DOHH2 (cell line): ENCODE data around the gene RASSF3.

Experiments used
- H3F3A ChIP-seq: fragments of 200-600 bp; sonication (generic), shearing (Covaris generic); 2 replicates; pipeline ENCODE4 v1.6.0; 2016; ENCODE audit warnings: antibody characterized with exemption, mild to moderate bottlenecking; ENCODE audit not compliant: control insufficient read depth, insufficient read depth
- H3K27ac ChIP-seq: fragments of 200-600 bp; sonication (generic); 2 replicates; pipeline ENCODE4 v1.5.1; 2014; ENCODE audit warnings: low read depth, mild to moderate bottlenecking, low read length, moderate library complexity
- H3K27me3 ChIP-seq: fragments of 200-600 bp; sonication (generic); 2 replicates; pipeline ENCODE4 v1.6.1; 2014; ENCODE audit warnings: mild to moderate bottlenecking, low read length, mixed read lengths; ENCODE audit not compliant: control insufficient read depth
- H3K36me3 ChIP-seq: fragments of 200-600 bp; sonication (generic); 2 replicates; pipeline ENCODE4 v1.6.1; 2014; ENCODE audit warnings: mild to moderate bottlenecking, low read length, moderate library complexity, mixed read lengths; ENCODE audit not compliant: control insufficient read depth
- H3K4me1 ChIP-seq: fragments of 200-600 bp; sonication (generic); 2 replicates; pipeline ENCODE4 v1.6.1; 2014; ENCODE audit warnings: mild to moderate bottlenecking, low read length, mixed read lengths; ENCODE audit not compliant: control insufficient read depth
- H3K4me2 ChIP-seq: fragments of 200-600 bp; sonication (generic); 2 replicates; pipeline ENCODE4 v1.6.0; 2014; ENCODE audit warnings: mild to moderate bottlenecking, low read length, moderate library complexity
- H3K4me3 ChIP-seq: fragments of 200-600 bp; sonication (generic); 2 replicates; pipeline ENCODE4 v1.5.1; 2014; ENCODE audit warnings: mild to moderate bottlenecking, low read length, mixed read lengths
- H3K79me2 ChIP-seq: fragments of 200-600 bp; sonication (generic); 2 replicates; pipeline ENCODE4 v1.6.1; 2014; ENCODE audit warnings: mild to moderate bottlenecking, low read length, mixed read lengths; ENCODE audit not compliant: control insufficient read depth
- H3K9me2 ChIP-seq: fragments of 200-600 bp; sonication (generic); replicated peaks from 2 replicates; pipeline ENCODE4 v1.6.1; 2014; ENCODE audit warnings: mild to moderate bottlenecking, low read length, mixed read lengths; ENCODE audit not compliant: control insufficient read depth
- H3K9me3 ChIP-seq: fragments of 200-600 bp; sonication (generic); 2 replicates; pipeline ENCODE4 v1.6.1; 2014; ENCODE audit warnings: antibody characterized with exemption, low read length, mixed read lengths; ENCODE audit not compliant: control insufficient read depth, insufficient read depth
- H4K20me1 ChIP-seq: fragments of 200-600 bp; sonication (generic); 2 replicates; pipeline ENCODE4 v1.6.0; 2014; ENCODE audit warnings: low read depth, mild to moderate bottlenecking, antibody characterized with exemption, low read length, moderate library complexity; ENCODE audit not compliant: control insufficient read depth, insufficient read depth
- CTCF ChIP-seq: fragments of 200-600 bp; sonication (generic); IDR thresholded peaks from one replicate; pipeline ENCODE4 v1.5.1; 2014; ENCODE audit warnings: antibody characterized with exemption, mild to moderate bottlenecking, low read depth, low read length; ENCODE audit not compliant: poor library complexity, severe bottlenecking
- EZH2phosphoT487 ChIP-seq: fragments of 200-600 bp; sonication (generic); IDR thresholded peaks from 2 replicates; pipeline ENCODE4 v1.6.1; 2017; ENCODE audit warnings: borderline replicate concordance, mild to moderate bottlenecking, antibody characterized with exemption, low read length, moderate library complexity, mixed read lengths

RASSF3 gene

DNA sequence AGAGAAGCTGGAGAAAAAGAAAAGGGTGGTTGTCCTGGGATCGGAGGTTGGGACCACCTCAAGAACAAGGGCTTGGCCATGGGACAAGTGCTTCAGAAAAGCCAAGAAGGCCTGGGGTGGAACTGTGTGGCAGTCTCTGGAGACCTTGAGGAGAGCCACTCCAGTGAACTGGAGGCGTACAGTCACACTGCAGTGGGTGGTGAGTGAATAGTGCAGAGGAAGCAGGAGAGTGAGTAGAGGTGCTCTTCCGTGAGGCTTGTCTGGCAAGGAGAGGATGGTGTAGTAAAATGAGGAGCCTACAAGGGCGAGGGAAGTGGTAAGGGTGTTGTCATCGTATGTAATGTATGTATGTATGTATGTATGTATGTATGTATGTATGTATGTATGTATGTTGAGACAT lies 20.9 kb downstream of the RASSF3 start:
- Histone ChIP-seq H3K36me3 (peaks cover 65% of the 10 kb centered on the region), H3F3A (no peaks in the 10 kb centered on the region), H4K20me1 (peaks cover 3% of the 10 kb centered on the region; the same call in 1 of the 2 replicates), H3K27me3 (no peaks in the 10 kb centered on the region), H3K9me3 (no peaks in the 10 kb centered on the region), H3K4me3 (no peak overlapping the region), H3K27ac (no peak overlapping the region), H3K4me1 (peaks cover 71% of the 10 kb centered on the region), H3K9me2 (no peaks in the 10 kb centered on the region), H3K79me2 (peaks cover 100% of the 10 kb centered on the region), H3K4me2 (no peak overlapping the region)
- no peak for TF ChIP-seq CTCF
- no peak for TF ChIP-seq EZH2phosphoT487

DNA sequence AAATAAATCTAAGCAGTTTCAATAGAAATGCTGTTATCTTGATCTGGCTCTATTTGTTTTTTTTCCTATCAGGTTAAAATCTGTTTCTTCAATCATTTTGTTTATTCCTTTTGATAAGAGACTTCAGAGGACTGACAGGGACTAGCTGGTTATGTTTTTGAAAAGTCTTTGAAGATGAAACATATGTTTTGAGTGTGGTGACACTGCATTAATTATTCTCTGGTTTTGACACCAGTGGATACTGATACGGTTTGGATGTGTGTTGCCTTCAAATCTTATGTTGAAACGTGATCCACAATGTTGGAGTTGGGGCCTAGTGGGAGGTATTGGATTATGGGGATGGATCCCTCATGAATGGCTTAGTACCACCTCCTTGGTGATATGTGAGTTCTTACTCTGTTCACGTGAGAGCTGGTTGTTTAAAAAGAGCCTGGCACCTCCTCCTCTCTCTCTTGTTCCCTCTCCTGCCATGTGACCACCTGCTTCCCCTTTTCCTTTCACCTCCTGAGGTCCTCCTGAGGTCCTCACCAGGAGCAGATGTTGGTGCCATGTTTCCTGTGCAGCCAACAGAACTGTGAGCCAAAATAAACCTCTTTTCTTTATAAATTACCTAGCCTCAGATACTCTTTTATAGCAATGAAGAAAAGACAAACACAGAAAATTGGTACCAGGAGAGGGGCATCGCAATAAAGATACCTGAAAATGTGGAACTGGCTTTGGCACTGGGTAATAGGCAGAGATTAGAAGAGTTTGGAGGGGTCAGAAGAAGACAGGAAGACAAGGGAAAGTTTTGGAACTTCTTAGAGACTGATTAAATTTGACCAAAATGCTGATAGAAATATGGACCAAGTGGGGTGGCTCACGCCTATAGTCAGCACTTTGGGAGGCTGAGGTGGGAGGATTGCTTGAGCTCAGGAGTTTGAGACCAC lies 23.0 kb downstream of the RASSF3 start:
- Histone ChIP-seq H3K9me2 (no peaks in the 10 kb centered on the region), H3K4me1 (peaks cover 70% of the 10 kb centered on the region), H3K79me2 (peaks cover 100% of the 10 kb centered on the region), H3K27ac (no peak overlapping the region), H4K20me1 (0 out of 2 replicates have a peak, but pooled peaks cover 3% of the 10 kb centered on the region), H3K4me3 (no peak overlapping the region), H3K4me2 (no peak overlapping the region), H3K27me3 (no peaks in the 10 kb centered on the region), H3K36me3 (peaks cover 52% of the 10 kb centered on the region), H3K9me3 (no peaks in the 10 kb centered on the region), H3F3A (no peaks in the 10 kb centered on the region)
- no peak for TF ChIP-seq EZH2phosphoT487
- no peak for TF ChIP-seq CTCF

DNA sequence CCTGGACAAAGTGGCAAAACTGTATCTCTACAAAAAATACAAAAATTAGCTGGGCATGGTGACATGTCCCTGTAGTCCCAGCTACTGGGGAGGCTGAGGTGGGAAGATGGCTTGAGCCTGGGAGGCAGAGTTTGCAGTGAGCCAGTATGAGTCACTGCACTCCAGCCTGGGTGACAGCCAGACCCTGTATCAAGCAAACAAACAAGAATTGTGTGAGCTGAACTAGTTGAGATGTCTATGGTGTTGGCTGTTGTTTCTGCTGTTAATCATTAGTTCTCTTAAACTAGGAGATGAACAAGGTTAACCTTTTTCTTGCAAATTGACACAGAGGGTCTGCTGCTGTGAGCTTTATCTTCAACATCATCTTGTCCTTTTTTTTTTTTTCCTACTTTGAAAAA lies 23.6 kb downstream of the RASSF3 start:
- H3K27ac ChIP-seq = no peak overlapping the region
- H3K9me3 ChIP-seq = no peaks in the 10 kb centered on the region
- H3K79me2 ChIP-seq = peaks cover 100% of the 10 kb centered on the region
- no peaks in the 10 kb centered on the region for H3F3A ChIP-seq
- no peaks in the 10 kb centered on the region for H3K9me2 ChIP-seq
- H3K4me2 ChIP-seq = no peak overlapping the region
- H3K4me1 ChIP-seq = peaks cover 74% of the 10 kb centered on the region
- no peak overlapping the region for H3K4me3 ChIP-seq
- H3K36me3 ChIP-seq = peaks cover 47% of the 10 kb centered on the region
- no peak for TF ChIP-seq CTCF
- TF ChIP-seq EZH2phosphoT487 = no peak
- no peaks in the 10 kb centered on the region for H3K27me3 ChIP-seq
- 0 out of 2 replicates have a peak, but pooled peaks cover 3% of the 10 kb centered on the region for H4K20me1 ChIP-seq
